GM12878 (cell line): ENCODE measurements around the gene CALHM3. TPM values are rescaled to one million over a fixed set of nuclear protein-coding genes. Genes with fewer than 3 reads are reported as not detected.

Experiments
- ATAC-seq: fragments of 200-7000 bp; cut with Tn5 transposase; 3 replicates; pipeline ENCODE4 v1.9.1; 2020; ENCODE audit warnings: mild to moderate bottlenecking, moderate library complexity
- BruUV-seq: library from RNA; stranded (reverse); fragments of 400-500 nt; replicated peaks from 2 replicates; lab custom pipeline; 2021; lab: Mats Ljungman, UMichigan
- CTCF ChIA-PET: fragments of 300-600 bp; sonication (Branson Sonifier 250); formaldehyde crosslinking; extraction: SDS; loops from one replicate; lab custom pipeline; 2021; ENCODE audit warnings: inconsistent platforms; lab: Yijun Ruan, JAX
- POLR2A ChIA-PET: fragments of 350-600 bp; formaldehyde crosslinking; extraction: SDS; loops from one replicate; lab custom pipeline; 2021; ENCODE audit warnings: inconsistent platforms; lab: Charles Lee
- RAD21 ChIA-PET: fragments of 300-600 bp; sonication (Branson Sonifier 250); formaldehyde crosslinking; loops from one replicate; lab custom pipeline; 2023; ENCODE audit warnings: antibody characterized with exemption; ENCODE audit not compliant: unreplicated experiment; lab: Charles Lee
- SMC1A ChIA-PET: fragments of 300-600 bp; sonication (Branson Sonifier 250); formaldehyde crosslinking; loops from one replicate; lab custom pipeline; 2023; ENCODE audit not compliant: unreplicated experiment, uncharacterized antibody; lab: Charles Lee
- DNase-seq: peaks from one replicate; pipeline ENCODE4 v3.0.0-alpha.2; 2011; ENCODE audit warnings: low read depth, low spot score
- FAIRE-seq: peaks from 3 replicates; lab custom pipeline; 2011; peaks lifted over from hg19 to GRCh38; lab: Jason Lieb, UNC
- H2AFZ ChIP-seq: 2 replicates; pipeline ENCODE4 v1.6.0; 2011; ENCODE audit warnings: low read depth, low read length, control low read depth; ENCODE audit not compliant: control insufficient read depth
- H3K27ac ChIP-seq: 2 replicates; pipeline ENCODE4 v1.5.1; 2011; ENCODE audit warnings: control low read depth; ENCODE audit not compliant: control insufficient read depth, insufficient read depth
- H3K27me3 ChIP-seq, 2 experiments: replicated peaks in 1 of 2; 2 replicates each; pipeline versions ENCODE4 v1.6.0 to v1.6.1; 2011; ENCODE audit warnings: low read length in 1 of 2; ENCODE audit not compliant: control insufficient read depth in 2 of 2, insufficient read depth in 2 of 2
- H3K36me3 ChIP-seq, 2 experiments: 2 replicates each; pipeline ENCODE4 v1.5.1; 2011; ENCODE audit warnings: low read length in 1 of 2; ENCODE audit not compliant: control insufficient read depth in 2 of 2, insufficient read depth in 2 of 2
- H3K4me1 ChIP-seq: 2 replicates; pipeline ENCODE4 v1.6.1; 2011; ENCODE audit warnings: mild to moderate bottlenecking, low read length, moderate library complexity, mixed read lengths; ENCODE audit not compliant: control insufficient read depth, insufficient read depth
- H3K4me2 ChIP-seq: 2 replicates; pipeline ENCODE4 v1.6.0; 2011; ENCODE audit warnings: control low read depth; ENCODE audit not compliant: control insufficient read depth, insufficient read depth
- H3K4me3 ChIP-seq: fragments of 200-600 bp; sonication (generic); 2 replicates; pipeline ENCODE4 v1.5.1; 2016
- H3K79me2 ChIP-seq: 2 replicates; pipeline ENCODE4 v1.6.0; 2011; ENCODE audit warnings: low read length; ENCODE audit not compliant: control insufficient read depth, insufficient read depth
- H3K9ac ChIP-seq: 2 replicates; pipeline ENCODE4 v1.8.0; 2011; ENCODE audit warnings: low read length, control low read depth, mixed read lengths; ENCODE audit not compliant: control insufficient read depth, insufficient read depth
- H3K9me3 ChIP-seq: replicated peaks from 3 replicates; pipeline ENCODE4 v1.5.1; 2011; ENCODE audit warnings: mild to moderate bottlenecking, low read length; ENCODE audit not compliant: control insufficient read depth, insufficient read depth
- H4K20me1 ChIP-seq: 2 replicates; pipeline ENCODE4 v1.6.0; 2011; ENCODE audit not compliant: control insufficient read depth, insufficient read depth
- EGR1 ChIP-seq, 2 experiments: IDR thresholded peaks; 1 replicate in 1 of 2; 2 replicates in 1 of 2; pipeline ENCODE4 v1.6.1; 2011 to 2012; ENCODE audit warnings: low read depth in 2 of 2, low read length in 2 of 2, borderline replicate concordance in 1 of 2, mild to moderate bottlenecking in 1 of 2, moderate library complexity in 1 of 2
- NBN ChIP-seq: fragments of 450-650 bp; IDR thresholded peaks from 2 replicates; pipeline ENCODE4 v1.6.1; 2016
- ZBED1 ChIP-seq: IDR thresholded peaks from 2 replicates; pipeline ENCODE4 v1.6.1; 2016; ENCODE audit warnings: borderline replicate concordance
- ZNF207 ChIP-seq: fragments of 450-650 bp; IDR thresholded peaks from 2 replicates; pipeline ENCODE4 v1.6.1; 2014; ENCODE audit warnings: antibody characterized with exemption, mild to moderate bottlenecking, borderline replicate concordance
- WGBS: methylation state at CpG from one replicate; pipeline ENCODE4 v1.1.6; 2016; ENCODE audit warnings: low lambda C conversion rate; ENCODE audit not compliant: insufficient replicate concordance, insufficient coverage; ENCODE audit errors: missing lambda C conversion rate; 5-methylcytosine and 5-hydroxymethylcytosine counted together
- in situ Hi-C: fragments of 300-500 bp; cut with MboI; formaldehyde crosslinking; loops from 9 replicates; pipeline ENCODE4 v1.14.3; 2018; ENCODE audit warnings: mixed read lengths
- intact Hi-C: fragments of 100-400 bp; cut with micrococcal nuclease; formaldehyde crosslinking; loops from one replicate; pipeline ENCODE4 v1.14.2; 2022; ENCODE audit not compliant: unreplicated experiment
- polyA plus RNA-seq, 11 experiments: library from polyadenylated mRNA; depleted of rRNA in 4 of 11; unstranded in 6 of 11; stranded (reverse) in 5 of 11; fragments of >200 nt; fragmentation: Nextera tagmentation in 4 of 11; fragmentation: Illumina TruSeq in 1 of 11; extraction: Ambion mirVana in 4 of 11; extraction: Trizol in 1 of 11; gene quantifications; 1 replicate in 1 of 11; 2 replicates in 10 of 11; pipeline versions ENCODE4 v1.2.1 to v1.2.3, GENCODE V29; 2011 to 2016; ENCODE audit warnings: inconsistent platforms in 2 of 11, missing spikeins in 2 of 11, low read depth in 1 of 11
- total RNA-seq, 4 experiments: library from RNA; depleted of rRNA in 3 of 4; stranded (reverse); fragments of >200 nt in 3 of 4; fragmentation: Illumina TruSeq in 1 of 4; extraction: Trizol in 1 of 4; gene quantifications; 2 replicates each; pipeline versions ENCODE4 v1.2.1 to v1.2.3, GENCODE V29; 2013 to 2021

The CALHM3 gene
- total and polyA plus RNA-seq, 10 of the 15 experiments (the other 5 are each of a cell fraction or from before 2014, with no cell fraction given): 0.03 to 0.42 (median 0.11) TPM; not detected in 5

- Histone ChIP-seq H3K9ac (no peak overlapping the region), H3K27me3 (no peaks in the 10 kb centered on the region), H3K4me1 (no peaks in the 10 kb centered on the region), H3K36me3 (peaks cover 27 to 61% of the 10 kb centered on the region in 2 experiments), H3K27ac (no peak overlapping the region), H3K79me2 (no peaks in the 10 kb centered on the region), H4K20me1 (no peaks in the 10 kb centered on the region), H3K9me3 (no peaks in the 10 kb centered on the region), H3K4me2 (no peak overlapping the region), H2AFZ (no peak overlapping the region), H3K4me3 (no peak overlapping the region)
- intact Hi-C loops (no loop called here), in situ Hi-C loops (no loop called here)
- WGBS: 85% methylated on average over 5 of the region's 5 CpGs
- DNase-seq (no peak), ATAC-seq (no peak), FAIRE-seq (no peak)
- ChIA-PET CTCF (interaction anchor here (1.0 to 2.5 kb wide), 8 partner anchors 8 to 67 kb away, joined by 3 to 11 read pairs (median 6); no protein-coding TSS in a partner anchor), SMC1A (interaction anchor here (0.7 to 1.8 kb wide), 5 partner anchors 35 to 72 kb away, joined by 3 to 10 read pairs (median 3); no protein-coding TSS in a partner anchor), POLR2A (interaction anchor here (1.0 kb wide), 1 partner anchor 67 kb away, joined by 3 read pairs; no protein-coding TSS in a partner anchor), RAD21 (no interaction called here)
- no TSS peak for BruUV-seq
- TF ChIP-seq ZBED1 (no peak), EGR1 (IDR thresholded peaks at IDR 0.05; ENCODE audit: borderline replicate concordance in 1 of 2, low read depth in 2 of 2, low read length in 2 of 2) (no peak), ZNF207 (no peak), NBN (no peak)
Measured at GRCh38 chr10:103423748-103424147, 55.3 kb downstream of the CALHM3 start.

Other genes starting within 250 kb of the CALHM3 start
Only the 7 nearest of the 9 such genes appear.
- 13.3 and 16.5 TPM in 2 replicates for gene PCGF6, start 128.1 kb downstream of the CALHM3 start, total RNA-seq (2014; rRNA removed)
- gene PCGF6, start 128.1 kb downstream of the CALHM3 start, total RNA-seq (2014; rRNA removed; fragmentation: Illumina TruSeq; extraction: Trizol): 13.7 and 14.5 TPM in 2 replicates
- gene PCGF6, start 128.1 kb downstream of the CALHM3 start, total RNA-seq (2021): 13.2 and 14.0 TPM in 2 replicates
- 12.2 and 18.9 TPM in 2 replicates for gene PCGF6, start 128.1 kb downstream of the CALHM3 start, polyA plus RNA-seq (2011; rRNA removed)
- 10.8 and 13.4 TPM in 2 replicates for gene PCGF6, start 128.1 kb downstream of the CALHM3 start, polyA plus RNA-seq (2014; fragmentation: Illumina TruSeq; extraction: Trizol)
- 1 to 10 TPM; 6.5 to 8.2 TPM for gene PCGF6, start 128.1 kb downstream of the CALHM3 start, polyA plus RNA-seq (2014; fragmentation: Nextera tagmentation; extraction: Ambion mirVana)
- 8.9 and 11.4 TPM in 2 replicates for gene PCGF6, start 128.1 kb downstream of the CALHM3 start, polyA plus RNA-seq (2014; rRNA removed)
- gene PCGF6, start 128.1 kb downstream of the CALHM3 start, polyA plus RNA-seq (2016; fragmentation: Nextera tagmentation; extraction: Ambion mirVana): 10 to 100 TPM; 17.7 to 19.1 TPM
- gene TAF5, start 111.3 kb downstream of the CALHM3 start, total RNA-seq (2014; rRNA removed): 7.7 and 8.8 TPM in 2 replicates
- 7.8 and 7.9 TPM in 2 replicates for gene TAF5, start 111.3 kb downstream of the CALHM3 start, total RNA-seq (2014; rRNA removed; fragmentation: Illumina TruSeq; extraction: Trizol)
- gene TAF5, start 111.3 kb downstream of the CALHM3 start, total RNA-seq (2021): 6.6 and 7.1 TPM in 2 replicates
- 9.2 and 13.7 TPM in 2 replicates for gene TAF5, start 111.3 kb downstream of the CALHM3 start, polyA plus RNA-seq (2011; rRNA removed)
- gene TAF5, start 111.3 kb downstream of the CALHM3 start, polyA plus RNA-seq (2014; fragmentation: Illumina TruSeq; extraction: Trizol): 7.9 and 9.8 TPM in 2 replicates
- gene TAF5, start 111.3 kb downstream of the CALHM3 start, polyA plus RNA-seq (2014; fragmentation: Nextera tagmentation; extraction: Ambion mirVana): 1 to 10 TPM; 3.7 to 3.8 TPM
- 6.1 and 6.8 TPM in 2 replicates for gene TAF5, start 111.3 kb downstream of the CALHM3 start, polyA plus RNA-seq (2014; rRNA removed)
- 1 to 10 TPM; 6.7 to 9.0 TPM for gene TAF5, start 111.3 kb downstream of the CALHM3 start, polyA plus RNA-seq (2016; fragmentation: Nextera tagmentation; extraction: Ambion mirVana)
- gene ATP5MK, start 82.8 kb downstream of the CALHM3 start, total RNA-seq (2014; rRNA removed): 240 and 260 TPM in 2 replicates
- gene ATP5MK, start 82.8 kb downstream of the CALHM3 start, total RNA-seq (2014; rRNA removed; fragmentation: Illumina TruSeq; extraction: Trizol): 542 TPM in 2 replicates
- gene ATP5MK, start 82.8 kb downstream of the CALHM3 start, total RNA-seq (2021): 359 and 363 TPM in 2 replicates
- 485 and 750 TPM in 2 replicates for gene ATP5MK, start 82.8 kb downstream of the CALHM3 start, polyA plus RNA-seq (2011; rRNA removed)
- gene ATP5MK, start 82.8 kb downstream of the CALHM3 start, polyA plus RNA-seq (2014; fragmentation: Illumina TruSeq; extraction: Trizol): 664 and 709 TPM in 2 replicates
- gene ATP5MK, start 82.8 kb downstream of the CALHM3 start, polyA plus RNA-seq (2014; fragmentation: Nextera tagmentation; extraction: Ambion mirVana): 1,000 to 10,000 TPM; 1,633 to 1,790 TPM
- 303 and 374 TPM in 2 replicates for gene ATP5MK, start 82.8 kb downstream of the CALHM3 start, polyA plus RNA-seq (2014; rRNA removed)
- gene ATP5MK, start 82.8 kb downstream of the CALHM3 start, polyA plus RNA-seq (2016; fragmentation: Nextera tagmentation; extraction: Ambion mirVana): 1,000 to 10,000 TPM in 1 of 2 experiments, 100 to 1,000 TPM in 1; 941 to 1,045 TPM
- 51.2 and 52.9 TPM in 2 replicates for gene PDCD11, start 82.6 kb downstream of the CALHM3 start, total RNA-seq (2014; rRNA removed)
- gene PDCD11, start 82.6 kb downstream of the CALHM3 start, total RNA-seq (2014; rRNA removed; fragmentation: Illumina TruSeq; extraction: Trizol): 40.0 and 42.9 TPM in 2 replicates
- 66.5 and 69.7 TPM in 2 replicates for gene PDCD11, start 82.6 kb downstream of the CALHM3 start, total RNA-seq (2021)
- 25.2 and 32.3 TPM in 2 replicates for gene PDCD11, start 82.6 kb downstream of the CALHM3 start, polyA plus RNA-seq (2011; rRNA removed)
- 42.9 and 46.7 TPM in 2 replicates for gene PDCD11, start 82.6 kb downstream of the CALHM3 start, polyA plus RNA-seq (2014; fragmentation: Illumina TruSeq; extraction: Trizol)
- gene PDCD11, start 82.6 kb downstream of the CALHM3 start, polyA plus RNA-seq (2014; fragmentation: Nextera tagmentation; extraction: Ambion mirVana): 10 to 100 TPM; 13.9 to 17.2 TPM
- 42.6 and 46.4 TPM in 2 replicates for gene PDCD11, start 82.6 kb downstream of the CALHM3 start, polyA plus RNA-seq (2014; rRNA removed)
- 10 to 100 TPM; 48.1 to 52.4 TPM for gene PDCD11, start 82.6 kb downstream of the CALHM3 start, polyA plus RNA-seq (2016; fragmentation: Nextera tagmentation; extraction: Ambion mirVana)
- 7.5 and 8.0 TPM in 2 replicates for gene CALHM2, start 26.9 kb downstream of the CALHM3 start, total RNA-seq (2014; rRNA removed)
- 5.0 and 6.1 TPM in 2 replicates for gene CALHM2, start 26.9 kb downstream of the CALHM3 start, total RNA-seq (2014; rRNA removed; fragmentation: Illumina TruSeq; extraction: Trizol)
- gene CALHM2, start 26.9 kb downstream of the CALHM3 start, total RNA-seq (2021): 15.2 and 15.3 TPM in 2 replicates
- 11.8 and 23.7 TPM in 2 replicates for gene CALHM2, start 26.9 kb downstream of the CALHM3 start, polyA plus RNA-seq (2011; rRNA removed)
- 5.5 and 8.1 TPM in 2 replicates for gene CALHM2, start 26.9 kb downstream of the CALHM3 start, polyA plus RNA-seq (2014; fragmentation: Illumina TruSeq; extraction: Trizol)
- 1 to 10 TPM in 1 of 2 experiments, under 1 TPM in 1; 0.60 to 1.9 TPM for gene CALHM2, start 26.9 kb downstream of the CALHM3 start, polyA plus RNA-seq (2014; fragmentation: Nextera tagmentation; extraction: Ambion mirVana)
- 14.5 and 15.2 TPM in 2 replicates for gene CALHM2, start 26.9 kb downstream of the CALHM3 start, polyA plus RNA-seq (2014; rRNA removed)
- gene CALHM2, start 26.9 kb downstream of the CALHM3 start, polyA plus RNA-seq (2016; fragmentation: Nextera tagmentation; extraction: Ambion mirVana): 10 to 100 TPM; 10.4 to 12.6 TPM
- 0.17 and 0.65 TPM in 2 replicates for gene CALHM1, start 20.3 kb downstream of the CALHM3 start, total RNA-seq (2014; rRNA removed)
- 0.14 and 0.18 TPM in 2 replicates for gene CALHM1, start 20.3 kb downstream of the CALHM3 start, total RNA-seq (2014; rRNA removed; fragmentation: Illumina TruSeq; extraction: Trizol)
- gene CALHM1, start 20.3 kb downstream of the CALHM3 start, total RNA-seq (2021): 0.31 and 0.40 TPM in 2 replicates
- gene CALHM1, start 20.3 kb downstream of the CALHM3 start, polyA plus RNA-seq (2011; rRNA removed): 1.2 and 1.7 TPM in 2 replicates
- gene CALHM1, start 20.3 kb downstream of the CALHM3 start, polyA plus RNA-seq (2014; fragmentation: Illumina TruSeq; extraction: Trizol): 0.16 and 0.17 TPM in 2 replicates
- under 1 TPM; 0.05 to 0.15 TPM for gene CALHM1, start 20.3 kb downstream of the CALHM3 start, polyA plus RNA-seq (2014; fragmentation: Nextera tagmentation; extraction: Ambion mirVana)
- 0.18 and 0.45 TPM in 2 replicates for gene CALHM1, start 20.3 kb downstream of the CALHM3 start, polyA plus RNA-seq (2014; rRNA removed)
- under 1 TPM; 0.06 to 0.08 TPM for gene CALHM1, start 20.3 kb downstream of the CALHM3 start, polyA plus RNA-seq (2016; fragmentation: Nextera tagmentation; extraction: Ambion mirVana)
- not detected in 2 replicates for gene NEURL1, start 14.5 kb upstream of the CALHM3 start, total RNA-seq (2014; rRNA removed)
- gene NEURL1, start 14.5 kb upstream of the CALHM3 start, total RNA-seq (2014; rRNA removed; fragmentation: Illumina TruSeq; extraction: Trizol): not detected in 2 replicates
- gene NEURL1, start 14.5 kb upstream of the CALHM3 start, total RNA-seq (2021): 0.05 and 0.13 TPM in 2 replicates
- gene NEURL1, start 14.5 kb upstream of the CALHM3 start, polyA plus RNA-seq (2011; rRNA removed): 0.01 and 0.04 TPM in 2 replicates
- gene NEURL1, start 14.5 kb upstream of the CALHM3 start, polyA plus RNA-seq (2014; fragmentation: Illumina TruSeq; extraction: Trizol): not detected in 2 replicates
- gene NEURL1, start 14.5 kb upstream of the CALHM3 start, polyA plus RNA-seq (2014; fragmentation: Nextera tagmentation; extraction: Ambion mirVana): under 1 TPM in 1 of 2 experiments, not detected in 1; 0.02 TPM
- gene NEURL1, start 14.5 kb upstream of the CALHM3 start, polyA plus RNA-seq (2014; rRNA removed): 0.03 and 0.05 TPM in 2 replicates
- gene NEURL1, start 14.5 kb upstream of the CALHM3 start, polyA plus RNA-seq (2016; fragmentation: Nextera tagmentation; extraction: Ambion mirVana): not detected